Upper lobe of left lung (tissue), 4 donors: Measurements from ENCODE around the gene FEZF2.

Source experiments
- EP300 ChIP-seq, 4 donors: sonication (generic); formaldehyde crosslinking; IDR thresholded peaks; one replicate each; pipeline ENCODE4 v1.5.1; 2017; ENCODE audit warnings: antibody characterized with exemption in 4 of 4, control low read depth in 2 of 4
- POLR2A ChIP-seq, 4 donors: fragments of 450-650 bp; IDR thresholded peaks; one replicate each; pipeline ENCODE4 v1.5.1; 2016 to 2017; ENCODE audit warnings: antibody characterized with exemption in 4 of 4, mild to moderate bottlenecking in 2 of 4
- POLR2AphosphoS5 ChIP-seq, 2 donors: sonication (generic); formaldehyde crosslinking; IDR thresholded peaks; one replicate each; pipeline ENCODE4 v1.5.1; 2017; ENCODE audit warnings: antibody characterized with exemption in 2 of 2
- TF ChIP-seq, protein P1 (sequence below), 6 experiments: fragments of 450-650 bp in 4 of 6; fragments of 200-600 bp in 2 of 6; sonication (generic) in 2 of 6; IDR thresholded peaks; one replicate each; pipeline ENCODE4 v1.5.1; 2016 to 2019; ENCODE audit warnings: antibody characterized with exemption in 6 of 6

DNA sequence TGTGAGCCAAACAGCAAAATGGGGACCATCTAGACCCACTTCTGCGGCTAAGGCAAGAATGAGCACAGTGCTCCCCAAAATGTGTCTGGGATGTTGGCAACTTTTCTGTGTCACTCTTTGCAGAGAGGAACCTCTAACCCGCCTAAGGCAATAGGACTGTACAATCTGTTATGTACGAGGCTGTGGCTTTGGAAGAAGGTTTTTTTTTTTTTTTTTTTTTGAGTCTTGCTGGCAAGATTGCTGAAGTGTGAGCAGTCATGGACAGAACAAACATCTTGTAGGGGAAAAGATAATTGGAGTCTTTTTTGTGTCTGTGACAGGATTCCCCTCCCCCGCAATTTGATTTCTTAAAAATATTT lies 7.2 kb downstream of the FEZF2 start:
- TF ChIP-seq, protein P1, sequence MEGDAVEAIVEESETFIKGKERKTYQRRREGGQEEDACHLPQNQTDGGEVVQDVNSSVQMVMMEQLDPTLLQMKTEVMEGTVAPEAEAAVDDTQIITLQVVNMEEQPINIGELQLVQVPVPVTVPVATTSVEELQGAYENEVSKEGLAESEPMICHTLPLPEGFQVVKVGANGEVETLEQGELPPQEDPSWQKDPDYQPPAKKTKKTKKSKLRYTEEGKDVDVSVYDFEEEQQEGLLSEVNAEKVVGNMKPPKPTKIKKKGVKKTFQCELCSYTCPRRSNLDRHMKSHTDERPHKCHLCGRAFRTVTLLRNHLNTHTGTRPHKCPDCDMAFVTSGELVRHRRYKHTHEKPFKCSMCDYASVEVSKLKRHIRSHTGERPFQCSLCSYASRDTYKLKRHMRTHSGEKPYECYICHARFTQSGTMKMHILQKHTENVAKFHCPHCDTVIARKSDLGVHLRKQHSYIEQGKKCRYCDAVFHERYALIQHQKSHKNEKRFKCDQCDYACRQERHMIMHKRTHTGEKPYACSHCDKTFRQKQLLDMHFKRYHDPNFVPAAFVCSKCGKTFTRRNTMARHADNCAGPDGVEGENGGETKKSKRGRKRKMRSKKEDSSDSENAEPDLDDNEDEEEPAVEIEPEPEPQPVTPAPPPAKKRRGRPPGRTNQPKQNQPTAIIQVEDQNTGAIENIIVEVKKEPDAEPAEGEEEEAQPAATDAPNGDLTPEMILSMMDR (IDR thresholded peaks at IDR 0.05): no peak
- TF ChIP-seq POLR2A (IDR thresholded peaks at IDR 0.05) (no peak), POLR2AphosphoS5 (IDR thresholded peaks at IDR 0.05) (no peak), EP300 (IDR thresholded peaks at IDR 0.05) (no peak)
